NOMO-1 treated with DMSO at 0.1 percent for 48 hours (cell line): ENCODE results near the gene HNRNPA1.
"Not testable (repeated sequence)": the region's sequence is repeated elsewhere in the genome, so short reads cannot be mapped to it uniquely, and the experiment has no call there.

Source experiments
- DNase-seq: peaks from one replicate; lab custom pipeline; 2025; ENCODE audit not compliant: unreplicated experiment; lab: John Stamatoyannopoulos, UW

Gene HNRNPA1

DNA sequence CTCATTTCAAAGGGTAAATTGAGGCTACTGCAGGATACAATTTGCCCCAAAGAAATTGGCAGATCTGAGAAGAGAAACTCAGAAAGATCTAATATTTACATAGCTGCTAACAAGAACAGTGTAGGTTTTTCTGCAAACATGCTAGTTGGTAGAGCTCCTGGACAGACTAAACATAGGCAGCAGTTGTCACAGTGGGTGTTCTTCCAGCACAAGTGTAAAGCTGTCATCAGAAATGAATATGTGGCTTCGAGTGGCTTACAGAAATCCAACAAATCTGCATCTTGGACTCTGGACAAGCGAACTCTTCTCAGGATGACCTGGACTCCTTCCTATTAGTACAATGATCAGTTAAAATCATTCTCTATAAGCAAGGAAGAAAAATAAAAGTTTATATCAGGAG lies 6.5 kb upstream of the HNRNPA1 start:
- DNase-seq = no peak

DNA sequence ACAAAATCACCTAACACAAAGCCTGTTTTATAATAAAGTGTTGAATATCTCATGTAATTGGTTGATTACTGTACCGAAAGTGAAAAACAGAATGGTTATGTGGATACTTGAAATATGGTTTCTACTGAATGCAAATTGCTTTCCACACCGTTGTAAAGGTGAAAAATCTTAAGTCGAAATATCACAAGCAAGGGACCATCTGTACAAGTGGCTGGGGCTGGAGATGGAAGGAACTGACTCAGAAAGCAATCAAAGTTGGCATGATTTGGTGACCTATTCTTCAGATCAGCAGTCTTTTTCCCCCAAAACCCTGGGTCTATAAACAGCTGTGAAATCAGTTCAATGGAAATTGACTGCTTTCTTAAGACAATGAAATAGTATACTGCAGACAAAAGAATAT lies 4.2 kb upstream of the HNRNPA1 start:
- DNase-seq = no peak

DNA sequence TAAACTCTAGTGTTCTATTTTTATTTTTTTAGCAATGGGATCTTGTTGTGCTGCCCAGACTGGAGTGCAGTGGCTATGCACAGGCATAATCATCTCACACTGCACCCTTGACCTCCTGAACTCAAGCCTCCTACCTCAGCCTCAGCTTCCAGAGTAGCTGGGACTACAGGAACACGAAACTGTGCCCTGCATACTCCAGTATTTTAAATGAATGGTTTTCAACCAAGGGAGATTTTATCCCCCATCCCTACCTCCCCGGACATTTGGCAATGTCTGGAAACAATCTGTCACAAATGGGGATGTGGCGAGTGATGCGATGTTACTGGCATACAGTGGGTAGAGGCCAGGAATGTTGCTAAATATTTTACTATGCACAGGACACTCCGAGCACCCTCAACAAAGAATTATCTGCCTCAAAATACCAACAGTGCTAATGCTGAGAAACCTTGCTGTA lies 2.7 kb upstream of the HNRNPA1 start:
- DNase-seq = peak; percentile 35

DNA sequence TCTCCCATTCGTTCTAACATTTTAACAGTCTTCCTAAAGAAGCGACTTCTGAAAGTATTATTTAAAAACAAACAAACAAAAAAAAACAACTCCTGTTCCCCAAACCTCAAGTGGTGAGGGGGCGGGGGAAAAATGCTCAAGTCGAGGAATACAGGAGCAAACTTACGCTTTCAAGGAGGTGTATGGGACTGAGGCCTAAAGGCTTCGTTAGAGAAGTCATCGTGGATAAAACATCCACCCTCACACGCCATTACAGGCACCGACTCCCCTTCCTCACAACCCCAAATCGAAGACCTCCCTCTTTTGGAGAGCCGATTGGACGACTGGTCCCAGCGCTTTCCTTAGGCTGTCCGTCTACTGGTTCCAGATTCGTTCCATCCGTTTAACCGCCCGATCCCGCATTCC lies 1.3 kb upstream of the HNRNPA1 start:
- DNase-seq = no peak

DNA sequence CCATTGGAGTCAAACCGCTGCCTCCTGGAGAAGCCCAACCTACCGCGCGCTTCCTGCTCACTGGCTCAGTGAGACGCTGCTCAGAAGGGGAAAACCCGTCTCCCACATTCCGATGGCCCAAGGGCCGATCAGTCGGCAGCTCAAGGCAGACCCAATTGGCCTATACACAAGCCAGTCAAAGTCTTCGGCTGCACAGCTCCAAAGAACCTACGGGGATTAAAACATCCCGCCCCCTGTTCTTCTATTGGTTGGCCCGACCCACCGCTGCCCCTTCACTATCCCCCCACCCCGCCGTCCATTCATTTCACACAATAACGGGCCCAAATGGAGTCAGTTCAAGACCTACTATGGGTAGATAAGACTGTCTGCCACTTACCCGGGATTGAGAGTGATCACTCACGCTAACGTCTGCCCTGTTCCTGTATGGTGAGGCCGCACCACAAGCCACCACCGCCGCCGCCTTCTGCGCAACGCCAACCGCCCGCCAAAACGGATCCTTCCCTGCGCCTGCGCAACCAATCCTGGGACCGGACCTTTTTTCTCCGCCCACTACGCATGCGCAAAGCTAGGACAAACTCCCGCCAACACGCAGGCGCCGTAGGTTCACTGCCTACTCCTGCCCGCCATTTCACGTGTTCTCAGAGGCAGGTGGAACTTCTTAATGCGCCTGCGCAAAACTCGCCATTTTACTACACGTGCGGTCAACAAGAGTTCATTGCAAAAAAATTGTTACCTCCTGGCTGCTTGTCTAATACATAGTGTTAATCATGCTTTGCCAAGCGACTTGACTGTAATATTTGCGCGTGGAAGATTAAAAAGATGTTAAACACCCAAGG lies 676 bp upstream of the HNRNPA1 start, which contains the start of gene CBX5:
TSS of gene CBX5 (minus strand) at position 491 of the 836 bp plus-strand sequence. CDS start 22,472 bp downstream, outside the sequence.
- DNase-seq = peak; percentile 99

DNA sequence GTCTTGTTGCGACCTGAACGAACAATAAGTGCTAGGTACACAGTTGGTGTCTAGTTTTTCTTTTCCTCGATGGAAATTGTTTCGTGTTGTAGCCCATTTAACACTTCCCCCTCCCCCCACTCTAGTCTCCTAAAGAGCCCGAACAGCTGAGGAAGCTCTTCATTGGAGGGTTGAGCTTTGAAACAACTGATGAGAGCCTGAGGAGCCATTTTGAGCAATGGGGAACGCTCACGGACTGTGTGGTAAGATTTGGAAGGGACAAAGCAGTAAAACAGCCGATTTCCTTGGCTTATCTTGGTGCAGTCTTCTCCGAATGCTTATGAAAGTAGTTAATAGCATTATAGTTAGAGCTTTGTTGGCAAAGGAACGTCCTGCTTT lies 724 bp downstream of the HNRNPA1 start:
- not testable (repeated sequence) for DNase-seq

DNA sequence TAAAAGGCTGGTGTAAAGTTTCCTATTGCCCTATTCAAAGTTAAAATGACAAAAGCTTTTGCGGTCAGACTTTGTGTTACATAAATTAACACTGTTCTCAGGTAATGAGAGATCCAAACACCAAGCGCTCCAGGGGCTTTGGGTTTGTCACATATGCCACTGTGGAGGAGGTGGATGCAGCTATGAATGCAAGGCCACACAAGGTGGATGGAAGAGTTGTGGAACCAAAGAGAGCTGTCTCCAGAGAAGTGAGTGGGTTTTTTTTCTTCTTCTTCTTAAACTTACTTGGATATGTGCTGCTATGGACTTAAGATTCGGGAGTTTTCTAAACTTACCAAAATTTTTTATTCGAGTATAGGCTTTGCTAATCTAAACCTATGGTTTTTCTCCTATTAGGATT lies 1.2 kb downstream of the HNRNPA1 start:
- DNase-seq = not testable (repeated sequence)

DNA sequence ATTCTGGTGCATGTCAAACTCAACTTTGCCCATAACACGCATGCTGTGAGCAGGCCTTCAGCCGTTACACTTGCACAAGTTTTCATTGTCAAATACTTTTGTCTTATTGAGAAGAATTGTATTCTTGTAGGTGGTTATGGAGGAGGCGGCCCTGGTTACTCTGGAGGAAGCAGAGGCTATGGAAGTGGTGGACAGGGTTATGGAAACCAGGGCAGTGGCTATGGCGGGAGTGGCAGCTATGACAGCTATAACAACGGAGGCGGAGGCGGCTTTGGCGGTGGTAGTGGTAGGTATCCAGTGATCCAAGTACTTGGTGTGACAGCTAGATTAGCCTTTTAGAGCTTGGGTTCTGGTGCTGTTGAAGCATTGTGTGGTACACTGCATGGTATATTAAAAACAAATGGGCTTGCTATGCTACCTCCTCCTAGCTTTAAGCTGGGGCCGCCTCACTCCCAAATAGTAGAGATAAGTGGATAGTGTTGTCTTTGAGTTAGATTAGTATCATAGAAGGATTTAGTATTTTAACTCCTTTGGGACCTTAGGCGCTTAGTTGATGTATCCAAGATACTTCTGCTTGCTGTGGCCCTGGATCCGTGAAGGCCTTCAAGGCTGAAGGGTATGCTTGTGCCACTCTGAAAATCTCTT lies 2.5 kb downstream of the HNRNPA1 start:
- no peak for DNase-seq

DNA sequence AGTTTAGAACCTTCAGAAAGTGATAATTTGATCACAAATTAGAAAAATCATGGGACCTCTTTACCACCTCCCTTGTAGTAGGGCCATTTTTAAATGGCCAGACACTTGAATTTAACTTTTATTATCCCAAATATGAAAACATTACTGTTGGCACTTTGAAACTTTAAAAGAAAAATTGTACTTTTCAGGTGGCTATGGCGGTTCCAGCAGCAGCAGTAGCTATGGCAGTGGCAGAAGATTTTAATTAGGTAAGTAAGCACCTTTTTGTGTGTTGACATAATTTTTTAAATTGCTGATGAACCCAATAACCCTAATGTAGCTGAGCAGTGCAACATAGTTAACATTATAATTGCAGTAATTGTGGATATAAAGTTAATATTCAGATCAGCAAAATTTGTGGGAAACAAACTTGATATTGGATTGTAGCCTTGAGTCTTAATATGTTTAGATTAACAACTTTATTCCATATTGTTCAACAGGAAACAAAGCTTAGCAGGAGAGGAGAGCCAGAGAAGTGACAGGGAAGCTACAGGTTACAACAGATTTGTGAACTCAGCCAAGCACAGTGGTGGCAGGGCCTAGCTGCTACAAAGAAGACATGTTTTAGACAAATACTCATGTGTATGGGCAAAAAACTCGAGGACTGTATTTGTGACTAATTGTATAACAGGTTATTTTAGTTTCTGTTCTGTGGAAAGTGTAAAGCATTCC lies 3.7 kb downstream of the HNRNPA1 start:
- DNase-seq = not testable (repeated sequence)

DNA sequence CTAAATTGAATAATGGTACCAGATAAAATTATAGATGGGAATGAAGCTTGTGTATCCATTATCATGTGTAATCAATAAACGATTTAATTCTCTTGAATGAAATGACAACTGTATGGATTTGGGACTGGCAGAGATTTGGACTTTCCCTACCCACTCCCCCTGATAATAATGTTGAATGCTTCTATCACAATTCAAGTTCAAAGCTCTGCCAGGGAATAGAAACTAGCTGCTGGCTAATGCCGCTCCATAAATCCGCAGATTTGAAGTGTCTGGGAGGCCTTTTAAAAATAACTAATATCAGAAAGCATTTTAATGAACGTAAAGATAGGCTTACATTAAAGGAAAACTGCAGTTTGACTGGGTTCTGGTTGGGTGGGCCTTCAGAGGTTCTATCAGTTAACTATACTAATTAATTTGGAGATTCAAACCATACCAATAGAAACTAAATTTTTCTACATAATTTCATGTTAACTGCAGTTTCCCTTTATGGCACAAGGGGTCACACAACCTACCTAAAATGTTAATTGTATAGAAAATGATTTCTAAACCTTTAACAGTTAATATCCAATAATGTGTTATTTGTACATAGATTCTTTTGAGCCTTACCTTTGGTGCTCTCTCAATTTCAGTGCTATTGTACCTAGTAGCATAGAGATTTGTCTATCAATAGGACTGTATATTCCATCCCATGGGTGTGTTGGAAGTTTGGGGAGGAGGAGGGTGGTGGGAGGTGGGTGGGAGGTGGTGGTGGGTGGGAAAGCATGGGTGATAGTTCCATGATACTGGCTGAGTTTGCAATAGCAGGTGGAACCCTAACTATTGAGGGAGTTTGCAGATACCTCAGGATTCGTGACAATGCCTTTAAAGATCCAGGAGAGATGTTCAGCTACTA lies 4.9 kb downstream of the HNRNPA1 start:
- no peak for DNase-seq

DNA sequence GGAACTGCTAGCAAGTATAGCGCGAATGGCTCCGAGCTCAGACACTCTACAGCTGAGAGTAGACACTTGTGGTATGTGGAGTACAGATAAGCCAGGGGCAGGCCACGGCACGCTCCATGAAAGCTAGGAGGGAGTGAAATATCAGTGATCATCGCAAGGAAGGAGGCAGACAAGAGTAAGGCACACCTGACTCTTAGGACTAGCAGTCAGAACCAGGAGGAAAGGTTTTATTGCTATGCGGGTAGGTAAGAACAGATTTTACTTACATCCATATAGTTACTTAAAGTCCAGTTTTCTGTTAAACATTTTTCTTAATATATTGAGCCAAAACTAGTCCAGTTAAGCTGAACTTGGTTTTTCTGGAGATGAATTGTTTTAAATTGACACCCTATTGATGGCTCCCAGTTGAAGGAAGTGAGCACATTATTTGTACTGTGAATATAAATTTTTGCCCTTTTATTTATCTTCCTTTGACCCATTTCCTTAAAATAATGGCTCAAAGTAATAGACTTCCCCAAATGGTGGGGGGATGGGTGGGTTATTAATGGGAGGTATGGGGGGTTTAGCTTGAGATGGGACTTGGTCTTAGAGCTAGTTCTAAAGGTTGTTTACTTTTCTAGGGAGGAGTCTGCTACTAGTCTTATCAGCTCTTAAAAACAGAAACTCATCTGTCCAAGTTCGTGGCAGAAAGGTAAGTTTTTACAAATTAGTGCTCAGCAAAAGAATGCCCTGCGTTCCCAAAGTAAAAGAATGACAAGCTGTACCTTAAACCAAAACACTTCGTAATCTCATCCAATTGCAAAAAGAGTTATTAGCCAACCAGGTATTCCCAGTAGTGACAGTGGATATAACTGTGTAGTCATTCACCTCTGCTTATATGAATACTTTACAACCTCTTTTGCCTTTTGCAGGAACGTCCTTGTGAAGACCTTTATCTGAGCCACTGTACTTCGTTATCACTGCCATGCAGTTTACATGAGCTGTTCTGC lies 5.8 kb downstream of the HNRNPA1 start:
- no peak for DNase-seq

DNA sequence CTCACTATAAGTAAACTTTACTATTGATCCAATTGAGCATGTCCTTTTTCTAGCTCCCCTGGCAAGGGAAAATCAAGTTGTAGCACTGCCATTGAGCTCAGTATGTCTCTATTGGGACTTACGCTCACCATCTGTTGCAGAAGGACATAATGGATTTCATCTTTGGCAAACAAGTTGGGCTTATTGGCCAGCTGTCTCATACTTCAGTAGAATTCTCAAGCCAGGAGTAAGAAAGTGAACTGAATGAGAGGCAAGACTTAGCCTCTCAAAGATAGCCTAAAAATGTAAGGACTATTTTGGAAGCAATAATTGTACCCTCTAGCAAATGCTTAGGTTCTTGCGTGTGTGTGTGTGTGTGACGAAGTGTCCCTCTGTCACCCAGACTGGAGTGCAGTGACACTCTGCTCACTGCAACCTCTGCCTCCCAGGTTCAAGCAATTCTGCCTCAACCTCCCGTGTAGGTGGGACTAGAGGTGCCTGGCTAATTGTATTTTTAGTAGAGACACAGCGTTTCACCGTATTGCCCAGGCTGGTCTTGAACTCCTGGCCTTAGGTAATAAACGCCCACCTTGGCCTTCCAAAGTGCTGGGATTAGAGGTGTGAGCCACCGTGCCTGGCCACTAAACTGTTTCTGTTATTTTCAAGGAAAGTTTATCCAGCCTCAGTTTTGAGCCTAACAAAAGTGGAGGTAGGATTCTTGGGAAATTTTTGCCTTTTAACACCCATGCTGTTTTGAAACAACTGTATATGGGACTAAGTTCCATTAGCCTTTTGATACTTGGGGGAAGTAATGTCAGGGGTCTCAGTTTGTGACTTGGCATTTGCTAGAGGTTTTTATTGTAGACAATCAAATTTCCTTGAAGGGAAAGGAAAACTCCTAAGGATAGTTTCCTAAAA lies 7.0 kb downstream of the HNRNPA1 start:
- DNase-seq = no peak

DNA sequence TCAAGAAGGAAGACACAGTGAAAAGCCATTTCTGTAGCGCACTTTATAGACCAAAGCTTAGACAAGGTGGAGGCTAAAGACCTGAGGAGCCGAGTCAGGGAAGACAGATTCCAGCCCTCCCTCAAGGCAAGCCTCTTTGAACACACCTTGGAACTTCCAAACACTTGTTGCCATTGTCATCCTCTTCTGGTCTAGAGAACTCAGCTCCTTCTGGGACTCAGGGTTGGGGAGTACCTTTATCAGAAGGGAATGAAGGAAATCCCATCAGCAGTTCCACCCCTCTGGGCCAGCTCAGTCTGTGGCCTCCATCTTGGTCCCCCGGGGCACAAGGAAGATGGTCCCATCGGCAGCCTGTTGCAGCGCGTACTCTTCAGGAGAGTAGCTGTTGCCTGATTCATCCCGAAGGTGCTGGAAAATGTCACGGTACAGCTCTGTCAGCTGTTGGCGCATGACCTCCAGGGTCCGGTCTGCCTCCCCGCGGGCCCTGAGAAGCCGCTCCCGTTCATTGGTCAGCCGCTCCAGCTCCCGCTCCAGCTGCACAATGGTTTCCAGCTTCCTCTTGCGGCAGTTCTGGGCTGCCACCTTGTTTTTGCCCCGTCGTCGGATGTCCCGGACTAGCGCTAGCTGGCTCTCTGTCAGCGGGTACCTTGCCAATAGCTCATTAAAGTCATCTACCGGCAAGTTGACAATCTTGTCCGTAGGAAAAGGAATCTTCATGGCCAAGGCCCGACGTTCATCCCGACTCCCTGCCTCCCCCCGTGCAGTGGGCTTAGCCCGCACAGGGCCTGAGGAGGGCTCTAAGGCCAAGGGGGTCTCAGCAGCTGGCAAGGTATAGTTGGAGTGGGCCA lies 11.8 kb downstream of the HNRNPA1 start:
- no peak for DNase-seq

DNA sequence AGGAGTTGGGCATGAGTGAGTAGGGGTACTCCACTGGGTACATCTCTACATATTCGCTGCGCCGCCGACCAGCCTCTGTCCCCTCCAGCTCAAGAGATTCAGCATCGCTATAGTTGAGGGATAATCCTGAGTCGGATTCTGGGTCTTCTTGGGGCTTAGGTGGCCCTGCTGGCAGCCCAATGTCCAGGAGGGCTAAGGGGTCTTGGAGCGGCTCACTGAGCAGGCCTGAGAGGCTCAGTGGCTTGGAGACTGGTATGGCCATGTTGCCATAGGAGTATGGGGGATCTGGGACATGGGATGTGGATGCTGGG lies 12.4 kb downstream of the HNRNPA1 start:
- DNase-seq = no peak

DNA sequence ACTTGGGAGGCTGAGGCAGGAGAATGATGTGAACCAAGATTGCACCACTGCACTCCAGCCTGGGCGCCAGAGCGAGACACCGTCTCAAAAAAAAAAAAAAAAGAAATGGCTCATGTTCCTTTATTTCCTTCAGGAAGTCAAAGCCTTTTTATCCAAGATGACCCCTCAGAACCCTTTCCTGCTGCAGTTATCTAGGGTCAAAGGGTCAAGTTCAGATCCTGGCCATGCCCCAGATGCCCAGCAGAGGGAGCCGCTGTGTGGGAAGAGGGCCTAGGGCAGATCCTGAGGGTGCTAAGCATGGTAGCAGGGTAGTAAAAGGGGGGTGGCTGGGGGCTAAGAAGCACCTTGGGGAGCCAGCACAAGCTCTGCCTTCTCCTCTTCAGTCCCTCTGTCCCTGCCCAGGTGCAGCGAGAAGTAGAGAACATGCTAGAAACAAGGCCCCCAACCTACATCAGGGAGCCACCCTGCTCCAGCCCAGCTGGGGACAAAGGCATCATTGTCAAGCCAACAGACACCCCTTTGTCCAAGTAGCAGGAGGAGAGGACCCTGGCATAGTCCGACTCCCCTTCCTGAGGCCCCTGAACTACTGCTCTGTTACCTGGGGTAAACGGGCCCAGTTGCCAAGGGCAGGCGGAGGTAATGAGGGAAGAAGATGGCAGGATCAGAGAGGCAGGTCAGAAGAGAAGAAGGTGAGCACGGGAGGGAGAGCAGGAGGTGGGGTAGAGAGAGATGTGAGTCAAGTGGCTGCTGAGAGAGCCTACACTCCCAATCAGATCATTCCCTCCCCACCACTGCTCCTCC lies 13.8 kb downstream of the HNRNPA1 start:
- peak; percentile 45 for DNase-seq

DNA sequence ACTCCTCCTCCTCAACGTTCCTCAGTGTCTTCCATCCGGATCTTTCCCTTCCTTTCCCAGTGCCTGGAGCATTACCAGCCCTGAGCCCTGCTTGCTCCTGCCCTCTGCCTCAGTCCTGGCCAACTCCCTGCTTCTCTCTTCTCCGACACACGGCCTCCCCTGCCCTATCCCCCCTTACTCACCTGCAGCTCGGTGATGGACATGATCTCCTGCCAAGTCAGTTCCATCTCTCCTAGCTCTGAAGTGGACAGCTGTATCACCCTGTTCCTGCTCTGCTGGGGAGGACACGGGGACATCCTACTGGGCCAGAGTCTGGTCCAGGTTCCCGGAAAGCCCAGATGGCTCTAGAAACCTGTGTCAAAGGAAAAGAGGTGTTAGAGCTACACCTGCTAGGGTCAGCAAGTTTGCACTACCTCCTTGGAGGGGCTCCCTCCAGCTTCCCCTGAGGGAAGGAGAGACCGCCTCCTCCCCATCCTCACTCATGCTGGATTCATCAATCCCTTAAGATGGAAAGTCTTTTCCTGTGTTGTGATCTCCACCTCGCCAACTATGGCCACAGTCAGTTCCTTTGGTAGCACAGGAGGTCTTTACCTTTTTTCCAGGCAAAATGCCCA lies 14.5 kb downstream of the HNRNPA1 start:
- DNase-seq = no peak
